SK-N-SH treated with all-trans-retinoic acid at 6 μM for 48 hours (cell line): ENCODE measurements around the gene CRAMP1.

Experiments used
- ATAC-seq: fragments of 200-7000 bp; cut with Tn5 transposase; 3 replicates; pipeline ENCODE4 v1.9.1; 2020; ENCODE audit warnings: mild to moderate bottlenecking, moderate library complexity
- ARNTL ChIP-seq: fragments of 450-650 bp; formaldehyde crosslinking; IDR thresholded peaks from 2 replicates; pipeline ENCODE4 v1.5.0; 2020; ENCODE audit warnings: low read depth, mild to moderate bottlenecking, moderate library complexity, borderline replicate concordance
- BACH2 ChIP-seq: fragments of 250-450 bp; sonication (Bioruptor Pico); IDR thresholded peaks from 2 replicates; pipeline ENCODE4 v1.9.0; 2021; ENCODE audit warnings: mild to moderate bottlenecking, borderline replicate concordance
- CREB5 ChIP-seq: fragments of 250-450 bp; sonication (Bioruptor Pico); IDR thresholded peaks from 2 replicates; pipeline ENCODE4 v1.5.1; 2020; ENCODE audit warnings: low read depth, mild to moderate bottlenecking, moderate library complexity
- CSDC2 ChIP-seq: fragments of 250-450 bp; sonication (Bioruptor Pico); IDR thresholded peaks from 2 replicates; pipeline ENCODE4 v1.5.0; 2020; ENCODE audit warnings: mild to moderate bottlenecking, moderate library complexity
- CSRNP3 ChIP-seq: fragments of 250-450 bp; sonication (Bioruptor Pico); IDR thresholded peaks from 2 replicates; pipeline ENCODE4 v1.5.1; 2021; ENCODE audit warnings: mild to moderate bottlenecking, moderate library complexity
- ESRRG ChIP-seq: fragments of 250-450 bp; sonication (Bioruptor Pico); IDR thresholded peaks from 2 replicates; pipeline ENCODE4 v1.6.1; 2021; ENCODE audit warnings: mild to moderate bottlenecking
- GLIS3 ChIP-seq: fragments of 250-450 bp; sonication (Bioruptor Pico); IDR thresholded peaks from 2 replicates; pipeline ENCODE4 v1.5.0; 2020; ENCODE audit warnings: mild to moderate bottlenecking, moderate library complexity
- ISL1 ChIP-seq: fragments of 250-450 bp; sonication (Bioruptor Pico); IDR thresholded peaks from 2 replicates; pipeline ENCODE4 v2.1.2; 2022; ENCODE audit warnings: mild to moderate bottlenecking, moderate library complexity
- OSR1 ChIP-seq: fragments of 250-450 bp; sonication (Bioruptor Pico); IDR thresholded peaks from 2 replicates; pipeline ENCODE4 v1.8.0; 2022; ENCODE audit warnings: moderate library complexity, mild to moderate bottlenecking, inconsistent platforms
- PATZ1 ChIP-seq: fragments of 250-450 bp; sonication (Bioruptor Pico); IDR thresholded peaks from 2 replicates; pipeline ENCODE4 v1.8.0; 2020; ENCODE audit warnings: mild to moderate bottlenecking, moderate library complexity, borderline replicate concordance
- POU6F1 ChIP-seq: fragments of 250-450 bp; sonication (Bioruptor Pico); IDR thresholded peaks from 2 replicates; pipeline ENCODE4 v1.8.0; 2021; ENCODE audit warnings: low read depth, mild to moderate bottlenecking, moderate library complexity, borderline replicate concordance
- PPARA ChIP-seq: fragments of 250-450 bp; sonication (Bioruptor Pico); IDR thresholded peaks from 2 replicates; pipeline ENCODE4 v1.5.0; 2020; ENCODE audit warnings: mild to moderate bottlenecking, borderline replicate concordance
- RARB ChIP-seq: fragments of 250-450 bp; sonication (Bioruptor Pico); IDR thresholded peaks from 2 replicates; pipeline ENCODE4 v1.8.0; 2021; ENCODE audit warnings: mild to moderate bottlenecking, moderate library complexity
- SNAI2 ChIP-seq: fragments of 250-450 bp; sonication (Bioruptor Pico); IDR thresholded peaks from 2 replicates; pipeline ENCODE4 v1.5.0; 2020; ENCODE audit warnings: mild to moderate bottlenecking, moderate library complexity
- TCF4 ChIP-seq: fragments of 250-450 bp; sonication (Bioruptor Pico); IDR thresholded peaks from 2 replicates; pipeline ENCODE4 v1.8.0; 2021; ENCODE audit warnings: mild to moderate bottlenecking, moderate library complexity, borderline replicate concordance
- TOX ChIP-seq: fragments of 250-450 bp; sonication (Bioruptor Pico); IDR thresholded peaks from 2 replicates; pipeline ENCODE4 v1.8.0; 2021; ENCODE audit warnings: mild to moderate bottlenecking, moderate library complexity, borderline replicate concordance
- ZC3H10 ChIP-seq: fragments of 250-450 bp; sonication (Bioruptor Pico); IDR thresholded peaks from 2 replicates; pipeline ENCODE4 v1.5.1; 2021; ENCODE audit warnings: mild to moderate bottlenecking, moderate library complexity
- ZFP3 ChIP-seq: fragments of 250-450 bp; sonication (Bioruptor Pico); IDR thresholded peaks from 2 replicates; pipeline ENCODE4 v1.5.0; 2020; ENCODE audit warnings: mild to moderate bottlenecking, moderate library complexity
- ZFP30 ChIP-seq: fragments of 450-650 bp; formaldehyde crosslinking; IDR thresholded peaks from 2 replicates; pipeline ENCODE4 v1.5.0; 2022; ENCODE audit warnings: mild to moderate bottlenecking, moderate library complexity
- ZNF565 ChIP-seq: fragments of 450-650 bp; formaldehyde crosslinking; conservative IDR thresholded peaks from 2 replicates; pipeline ENCODE4 v1.5.0; 2020; ENCODE audit warnings: low read depth, mild to moderate bottlenecking, moderate library complexity
- ZNF70 ChIP-seq: fragments of 450-650 bp; formaldehyde crosslinking; IDR thresholded peaks from 2 replicates; pipeline ENCODE4 v1.5.0; 2020; ENCODE audit warnings: mild to moderate bottlenecking, moderate library complexity
- ZNF8 ChIP-seq: fragments of 450-650 bp; formaldehyde crosslinking; IDR thresholded peaks from 2 replicates; pipeline ENCODE4 v1.5.0; 2020; ENCODE audit warnings: mild to moderate bottlenecking, moderate library complexity

Gene CRAMP1

GRCh38 chr16:1651094-1651973, 39.2 kb downstream of the CRAMP1 start:
- TF ChIP-seq ARNTL (CRISPR knock-in tag) (no peak), PPARA (CRISPR knock-in tag) (no peak), SNAI2 (CRISPR knock-in tag) (no peak), CREB5 (CRISPR knock-in tag) (no peak), ZNF70 (CRISPR knock-in tag) (no peak), ZFP30 (CRISPR knock-in tag) (no peak), ZNF8 (CRISPR knock-in tag) (no peak), OSR1 (CRISPR knock-in tag) (no peak), CSRNP3 (no peak), TCF4 (CRISPR knock-in tag) (no peak), ISL1 (no peak), GLIS3 (no peak), POU6F1 (CRISPR knock-in tag) (no peak), PATZ1 (CRISPR knock-in tag) (no peak), TOX (no peak), RARB (no peak)
- TF ChIP-seq, all 23 proteins: peak for 0
- peak; percentile 20; the same call in 2 of the 3 replicates for ATAC-seq

GRCh38 chr16:1651974-1652312, 39.8 kb downstream of the CRAMP1 start:
- no peak for TF ChIP-seq CREB5 (CRISPR knock-in tag)
- no peak for TF ChIP-seq ESRRG
- TF ChIP-seq BACH2 (CRISPR knock-in tag): no peak
- no peak for TF ChIP-seq ZFP3 (CRISPR knock-in tag)
- TF ChIP-seq RARB: no peak
- no peak for TF ChIP-seq ZNF8 (CRISPR knock-in tag)
- TF ChIP-seq ARNTL (CRISPR knock-in tag): no peak
- TF ChIP-seq CSRNP3: no peak
- TF ChIP-seq PPARA (CRISPR knock-in tag): no peak
- TF ChIP-seq ISL1: no peak
- no peak for TF ChIP-seq ZC3H10 (CRISPR knock-in tag)
- no peak for TF ChIP-seq OSR1 (CRISPR knock-in tag)
- TF ChIP-seq CSDC2 (CRISPR knock-in tag): no peak
- no peak for TF ChIP-seq ZNF565 (CRISPR knock-in tag)
- ATAC-seq: peak; percentile 57
